Karpas-422 (cell line): ENCODE data around the gene U2AF1. TPM values are rescaled to one million over a fixed set of nuclear protein-coding genes. Genes with fewer than 3 reads are reported as not detected.
"Not testable (repeated sequence)": the region's sequence is repeated elsewhere in the genome, so short reads cannot be mapped to it uniquely, and the experiment has no call there.

ENCODE experiments used
- DNase-seq: peaks from one replicate; pipeline ENCODE4 v3.0.0-alpha.2; 2015
- H2AFZ ChIP-seq: fragments of 200-600 bp; sonication (generic); 2 replicates; pipeline ENCODE4 v1.6.1; 2014; ENCODE audit warnings: antibody characterized with exemption, low read length, mixed read lengths
- H3K27ac ChIP-seq: fragments of 200-600 bp; sonication (generic); 2 replicates; pipeline ENCODE4 v1.5.1; 2014; ENCODE audit warnings: mild to moderate bottlenecking, low read length, moderate library complexity
- H3K27me3 ChIP-seq: fragments of 200-600 bp; sonication (generic); 2 replicates; pipeline ENCODE4 v1.6.1; 2014; ENCODE audit warnings: low read length, mixed read lengths
- H3K36me3 ChIP-seq: fragments of 200-600 bp; sonication (generic); 2 replicates; pipeline ENCODE4 v1.6.1; 2014; ENCODE audit warnings: low read length, mixed read lengths; ENCODE audit not compliant: insufficient read depth
- H3K4me1 ChIP-seq: fragments of 200-600 bp; sonication (generic); 2 replicates; pipeline ENCODE4 v1.6.1; 2014; ENCODE audit warnings: mild to moderate bottlenecking, low read length, mixed read lengths
- H3K4me2 ChIP-seq: fragments of 200-600 bp; sonication (generic); 2 replicates; pipeline ENCODE4 v1.6.1; 2014; ENCODE audit warnings: low read length, low read depth, mild to moderate bottlenecking; ENCODE audit not compliant: poor library complexity, severe bottlenecking
- H3K4me3 ChIP-seq: fragments of 200-600 bp; sonication (generic); 2 replicates; pipeline ENCODE4 v1.5.1; 2014; ENCODE audit warnings: mild to moderate bottlenecking, antibody characterized with exemption, low read length, mixed read lengths
- H3K79me2 ChIP-seq: fragments of 200-600 bp; sonication (generic); 2 replicates; pipeline ENCODE4 v1.6.1; 2014; ENCODE audit warnings: mild to moderate bottlenecking, low read length, mixed read lengths
- H3K9ac ChIP-seq: fragments of 200-600 bp; sonication (generic); 2 replicates; pipeline ENCODE4 v1.6.0; 2014; ENCODE audit warnings: low read length
- H3K9me2 ChIP-seq: fragments of 200-600 bp; sonication (generic), shearing (Covaris generic); replicated peaks from 2 replicates; pipeline ENCODE4 v1.6.0; 2014; ENCODE audit warnings: mild to moderate bottlenecking, low read length, moderate library complexity; ENCODE audit not compliant: insufficient read depth
- H3K9me3 ChIP-seq: fragments of 300-700, 200-600 bp; sonication (generic); 2 replicates; pipeline ENCODE4 v1.6.1; 2014; ENCODE audit warnings: low read length, mixed read lengths
- H4K20me1 ChIP-seq: fragments of 200-600 bp; sonication (generic); 2 replicates; pipeline ENCODE4 v1.6.1; 2014; ENCODE audit warnings: mild to moderate bottlenecking, antibody characterized with exemption, low read length, low read depth; ENCODE audit not compliant: insufficient read depth
- total RNA-seq: library from RNA; depleted of rRNA; stranded (reverse); fragments of >200 nt; shearing (Covaris generic); gene quantifications from 2 replicates; pipeline ENCODE4 v1.2.3, GENCODE V29; 2014; ENCODE audit warnings: low replicate concordance; rRNA removed

U2AF1 gene
- total RNA-seq, 1 experiment from 2014 or later, result 53.7 TPM

- not testable (repeated sequence) for H3K4me1 ChIP-seq, H3K27me3 ChIP-seq, H3K9me2 ChIP-seq, H3K27ac ChIP-seq, H3K36me3 ChIP-seq, DNase-seq, H3K4me2 ChIP-seq, H3K9me3 ChIP-seq, H3K9ac ChIP-seq, H2AFZ ChIP-seq, H3K79me2 ChIP-seq, H3K4me3 ChIP-seq, H4K20me1 ChIP-seq
Measured at GRCh38 chr21:43053112-43053511, 54.3 kb downstream of the U2AF1 start.

GRCh38 chr21:43045876-43046821 lies 61.2 kb downstream of the U2AF1 start:
- DNase-seq, result peak; percentile 53
- not testable (repeated sequence) for H3K4me3 ChIP-seq, H3K79me2 ChIP-seq, H3K9me2 ChIP-seq, H2AFZ ChIP-seq, H3K36me3 ChIP-seq, H3K4me2 ChIP-seq, H3K9me3 ChIP-seq, H3K27ac ChIP-seq, H4K20me1 ChIP-seq, H3K9ac ChIP-seq, H3K27me3 ChIP-seq
- peaks cover 13% of the 10 kb centered on the region for H3K4me1 ChIP-seq

GRCh38 chr21:43045165-43045875 lies 62.0 kb downstream of the U2AF1 start:
- H2AFZ ChIP-seq, H3K9ac ChIP-seq, H3K36me3 ChIP-seq, H3K9me2 ChIP-seq, H4K20me1 ChIP-seq, H3K79me2 ChIP-seq, H3K27ac ChIP-seq, H3K27me3 ChIP-seq, H3K9me3 ChIP-seq, H3K4me3 ChIP-seq: not testable (repeated sequence)
- peak; percentile 27 for DNase-seq
- peak overlapping the region; percentile 26 for H3K4me2 ChIP-seq
- H3K4me1 ChIP-seq, result peaks cover 13% of the 10 kb centered on the region

- not testable (repeated sequence) for H3K36me3 ChIP-seq, H3K79me2 ChIP-seq, H3K9me3 ChIP-seq, H4K20me1 ChIP-seq, H3K27me3 ChIP-seq, H3K4me2 ChIP-seq, H3K9ac ChIP-seq, H3K27ac ChIP-seq, H3K9me2 ChIP-seq, H3K4me3 ChIP-seq, H2AFZ ChIP-seq
- peaks cover 13% of the 10 kb centered on the region for H3K4me1 ChIP-seq
- peak; percentile 46 for DNase-seq
Measured at GRCh38 chr21:43044547-43044946, 62.8 kb downstream of the U2AF1 start.

- not testable (repeated sequence) for H4K20me1 ChIP-seq, H3K36me3 ChIP-seq, H3K9me2 ChIP-seq, H3K4me3 ChIP-seq, H3K27ac ChIP-seq, H2AFZ ChIP-seq, H3K27me3 ChIP-seq, H3K9ac ChIP-seq, H3K4me2 ChIP-seq, H3K79me2 ChIP-seq, H3K9me3 ChIP-seq
- DNase-seq, result peak; percentile 28
- H3K4me1 ChIP-seq, result peaks cover 13% of the 10 kb centered on the region
Measured at GRCh38 chr21:43043291-43043690, 64.1 kb downstream of the U2AF1 start.

Other genes with a start within 250 kb of the U2AF1 start
- 15.3 and 24.9 TPM in 2 replicates for gene WDR4, start 228.0 kb downstream of the U2AF1 start, total RNA-seq
- 10.7 and 21.0 TPM in 2 replicates for gene NDUFV3, start 214.3 kb downstream of the U2AF1 start, total RNA-seq
- gene ERVH48-1, start 181.9 kb downstream of the U2AF1 start, total RNA-seq, result not detected in 2 replicates
- 19.7 and 28.1 TPM in 2 replicates for gene PKNOX1, start 133.0 kb downstream of the U2AF1 start, total RNA-seq
- 3.6 and 4.5 TPM in 2 replicates for gene CBS, start 31.7 kb downstream of the U2AF1 start, total RNA-seq
- gene CRYAA, start 61.4 kb upstream of the U2AF1 start, total RNA-seq, result not detected in 2 replicates